GM19043 (cell line): Measurements from ENCODE around the gene FSD1L.
A peak's percentile ranks its signal among the peaks of the same experiment; 100 is the strongest.

Experiments
- ATAC-seq: cut with Tn5 transposase; IDR thresholded peaks from one replicate; pipeline ENCODE4 v1.9.1; 2021; ENCODE audit warnings: low read depth; ENCODE audit not compliant: unreplicated experiment

FSD1L gene

GRCh38 chr9:105447814-105448812 is at the start of gene FSD1L:
FSD1L (plus strand) TSS chr9:105448034; CDS start chr9:105448221, 187 bp downstream.
- peak; percentile 90 for ATAC-seq

GRCh38 chr9:105399117-105399516 is 48.7 kb upstream of the FSD1L start:
- ATAC-seq, result no peak

DNA sequence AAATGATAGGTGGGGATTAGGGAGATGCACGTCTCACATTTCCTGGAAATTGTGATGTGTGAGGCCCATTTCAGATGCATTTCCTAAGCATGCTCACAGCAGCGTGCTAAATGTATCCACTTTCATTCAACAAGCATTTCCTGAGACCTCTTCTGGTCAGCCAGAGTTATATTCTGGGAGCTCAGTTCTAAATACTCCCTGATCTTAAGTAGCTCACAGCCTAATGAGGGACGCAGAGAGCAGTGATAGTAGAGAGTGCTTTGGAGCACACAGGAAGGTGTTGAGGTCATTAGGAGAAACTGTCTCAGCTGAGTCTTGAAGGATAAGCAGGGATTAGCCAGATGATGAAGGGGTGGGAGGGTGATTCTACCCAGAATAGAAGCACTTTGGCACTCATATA is 46.2 kb upstream of the FSD1L start:
- no peak for ATAC-seq

- ATAC-seq, result no peak
Observed at GRCh38 chr9:105403552-105404248, 44.1 kb upstream of the FSD1L start.

DNA sequence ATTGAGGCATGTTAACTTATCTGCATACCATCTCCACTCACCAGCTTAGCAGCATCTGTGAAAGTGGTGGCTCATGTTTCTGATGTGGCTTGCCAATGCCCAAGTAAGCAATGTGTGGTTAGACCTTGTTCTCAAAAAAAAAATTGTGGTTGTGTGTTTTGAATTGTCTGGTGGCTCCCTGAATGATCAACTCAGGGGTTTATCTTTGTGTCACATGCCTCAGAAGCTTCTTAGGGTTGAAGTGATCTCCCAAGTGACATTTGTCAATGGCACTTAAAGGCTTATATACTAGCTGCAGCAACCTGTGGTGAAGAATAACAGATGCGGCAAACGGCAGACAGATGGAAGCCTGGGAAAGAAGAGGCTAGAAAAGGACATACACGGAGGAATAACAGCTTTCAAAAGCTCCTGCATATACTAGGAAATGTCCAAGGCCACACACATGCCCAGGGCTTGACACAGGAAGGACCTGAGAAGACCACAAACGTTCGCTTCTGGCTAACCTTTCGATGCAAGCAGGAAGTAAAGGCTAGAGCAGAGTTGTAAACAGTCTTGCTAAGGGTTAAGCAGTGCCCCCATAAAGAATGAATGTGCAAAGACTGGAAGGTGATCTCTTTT is 42.2 kb upstream of the FSD1L start:
- peak; percentile 89 for ATAC-seq

DNA sequence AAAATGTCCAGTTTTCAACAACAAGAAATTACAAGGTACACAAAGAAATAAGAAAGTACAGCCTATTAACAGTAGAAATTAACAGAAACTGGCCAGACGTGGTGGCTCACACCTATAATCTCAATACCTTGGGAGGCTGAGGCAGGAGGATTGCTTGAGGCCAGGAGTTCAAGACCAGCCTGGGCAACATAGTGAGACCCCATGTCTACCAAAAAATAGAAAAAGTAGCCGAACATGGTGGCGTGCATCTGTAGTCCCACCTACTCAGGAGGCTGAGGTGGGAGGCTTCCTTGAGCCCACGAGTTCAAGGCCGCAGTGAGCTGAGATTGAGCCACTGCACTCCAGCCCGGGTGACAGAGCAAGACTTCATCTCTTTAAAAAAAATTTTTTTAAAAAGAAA is 41.5 kb upstream of the FSD1L start:
- no peak for ATAC-seq

- no peak for ATAC-seq
Observed at GRCh38 chr9:105413525-105413924, 34.3 kb upstream of the FSD1L start.

DNA sequence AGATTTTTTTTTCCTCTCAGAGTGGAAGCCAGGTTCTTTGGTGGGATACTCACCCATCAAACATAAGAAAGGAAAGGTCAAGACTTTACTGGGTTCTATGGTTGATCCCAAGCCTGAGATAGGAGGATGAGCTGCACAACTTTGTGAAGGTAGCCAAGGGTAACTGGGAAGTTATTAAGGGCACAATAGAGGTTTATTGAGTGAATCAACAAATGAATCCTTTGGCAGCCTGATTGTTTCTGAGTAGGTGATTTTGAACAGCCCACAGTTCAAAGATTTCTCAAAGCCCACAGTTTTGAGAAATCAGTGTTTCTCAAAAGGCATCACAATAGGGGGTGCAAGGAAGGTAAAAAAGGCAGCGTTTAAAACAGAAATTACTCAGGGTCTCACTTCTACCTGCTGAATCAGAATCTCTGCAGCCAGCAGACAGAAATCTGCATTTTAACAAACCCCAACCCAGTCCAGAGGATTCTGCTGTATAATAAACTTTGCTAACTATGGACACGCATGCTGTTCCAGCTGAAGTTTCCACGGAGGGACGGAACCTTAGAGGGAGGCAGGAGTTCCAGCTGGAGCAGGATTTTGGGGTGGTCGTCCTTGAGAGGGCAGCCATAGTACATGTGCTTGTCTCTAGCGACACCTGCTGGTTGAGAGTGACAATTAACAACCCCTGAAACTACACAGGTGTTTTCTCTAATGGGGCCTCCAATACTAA is 32.7 kb upstream of the FSD1L start:
- peak; percentile 52 for ATAC-seq

DNA sequence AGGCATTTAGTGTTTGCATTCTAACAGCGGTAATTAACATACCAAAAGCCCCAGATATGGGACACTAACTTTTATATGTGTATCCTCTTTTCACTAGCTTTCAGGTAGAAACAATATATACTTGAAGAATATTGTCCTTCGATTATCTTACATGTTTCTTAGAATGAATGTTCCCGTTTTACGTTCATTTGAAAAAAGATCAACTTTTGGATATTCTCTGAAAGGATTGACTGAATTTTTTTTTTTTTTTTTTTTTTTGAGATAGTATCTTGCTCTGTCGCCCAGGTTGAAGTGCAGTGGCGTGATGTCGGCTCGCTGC is 32.2 kb upstream of the FSD1L start:
- no peak for ATAC-seq

DNA sequence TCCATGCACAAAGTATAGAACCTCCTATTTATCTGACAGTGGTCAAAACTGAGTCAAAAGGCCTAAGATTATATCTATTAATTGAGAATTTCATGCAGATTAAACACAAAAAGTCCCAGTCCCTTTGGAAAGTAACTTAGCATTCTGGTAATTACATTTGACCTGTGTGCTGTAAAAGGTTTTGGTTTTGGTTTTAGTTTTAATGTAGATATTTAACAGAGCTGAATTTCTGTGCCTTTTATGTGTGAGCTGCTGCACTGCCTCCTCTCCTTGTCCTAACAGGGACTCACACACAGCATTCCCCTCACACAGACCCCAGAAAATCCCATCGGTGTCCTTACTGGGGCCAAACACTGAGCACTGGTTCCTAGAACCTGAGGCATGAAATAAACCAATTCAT is 31.0 kb upstream of the FSD1L start:
- no peak for ATAC-seq

DNA sequence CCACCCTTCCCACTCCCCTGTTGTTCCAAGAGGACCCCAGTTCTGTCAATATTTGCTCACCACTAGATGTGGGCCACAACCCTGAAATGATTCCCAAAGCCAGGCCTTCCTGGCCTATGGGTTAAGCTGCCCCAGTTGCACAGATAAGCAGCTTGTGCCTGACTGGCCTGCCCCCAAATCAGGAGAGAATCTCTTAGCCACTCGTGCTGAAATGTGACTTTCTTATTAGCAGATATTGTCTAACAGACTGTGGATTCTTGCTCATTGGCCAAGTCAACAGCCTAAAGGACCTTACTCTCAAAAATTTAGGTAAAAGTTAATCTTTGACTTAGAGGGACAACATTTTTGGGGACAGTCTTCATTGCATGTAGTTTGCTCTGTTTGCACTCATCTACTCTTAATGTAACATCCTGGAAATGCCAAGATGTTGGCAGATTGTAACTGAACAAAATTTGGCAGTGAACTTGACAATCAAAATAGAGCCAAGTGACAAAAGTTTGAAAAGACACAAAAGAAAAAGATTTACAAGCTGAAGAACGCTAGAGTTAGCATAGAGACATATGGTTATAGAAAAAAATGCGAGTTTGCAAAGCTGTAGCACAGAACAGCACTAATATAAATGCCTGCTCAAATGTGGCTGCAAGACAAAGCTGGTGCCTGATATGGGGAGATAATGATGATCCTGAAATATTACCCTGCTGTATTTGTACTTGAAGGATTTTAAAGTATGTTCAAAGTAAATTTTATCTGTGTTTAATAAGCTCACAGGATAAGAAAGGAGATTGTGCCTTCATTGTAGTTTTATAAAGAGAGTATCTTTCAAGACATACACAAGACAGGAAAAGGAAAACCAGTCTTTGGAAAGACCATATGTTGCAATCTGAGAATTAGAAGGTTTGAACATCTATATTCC is 29.0 kb upstream of the FSD1L start:
- no peak for ATAC-seq

- ATAC-seq, result no peak
Observed at GRCh38 chr9:105419816-105420597, 27.8 kb upstream of the FSD1L start.

GRCh38 chr9:105421154-105421553 is 26.7 kb upstream of the FSD1L start:
- ATAC-seq, result no peak

- no peak for ATAC-seq
Observed at GRCh38 chr9:105421864-105422263, 26.0 kb upstream of the FSD1L start.

GRCh38 chr9:105425816-105426433 is 21.9 kb upstream of the FSD1L start:
- ATAC-seq, result peak; percentile 83

- no peak for ATAC-seq
Observed at GRCh38 chr9:105426657-105427056, 21.2 kb upstream of the FSD1L start.

DNA sequence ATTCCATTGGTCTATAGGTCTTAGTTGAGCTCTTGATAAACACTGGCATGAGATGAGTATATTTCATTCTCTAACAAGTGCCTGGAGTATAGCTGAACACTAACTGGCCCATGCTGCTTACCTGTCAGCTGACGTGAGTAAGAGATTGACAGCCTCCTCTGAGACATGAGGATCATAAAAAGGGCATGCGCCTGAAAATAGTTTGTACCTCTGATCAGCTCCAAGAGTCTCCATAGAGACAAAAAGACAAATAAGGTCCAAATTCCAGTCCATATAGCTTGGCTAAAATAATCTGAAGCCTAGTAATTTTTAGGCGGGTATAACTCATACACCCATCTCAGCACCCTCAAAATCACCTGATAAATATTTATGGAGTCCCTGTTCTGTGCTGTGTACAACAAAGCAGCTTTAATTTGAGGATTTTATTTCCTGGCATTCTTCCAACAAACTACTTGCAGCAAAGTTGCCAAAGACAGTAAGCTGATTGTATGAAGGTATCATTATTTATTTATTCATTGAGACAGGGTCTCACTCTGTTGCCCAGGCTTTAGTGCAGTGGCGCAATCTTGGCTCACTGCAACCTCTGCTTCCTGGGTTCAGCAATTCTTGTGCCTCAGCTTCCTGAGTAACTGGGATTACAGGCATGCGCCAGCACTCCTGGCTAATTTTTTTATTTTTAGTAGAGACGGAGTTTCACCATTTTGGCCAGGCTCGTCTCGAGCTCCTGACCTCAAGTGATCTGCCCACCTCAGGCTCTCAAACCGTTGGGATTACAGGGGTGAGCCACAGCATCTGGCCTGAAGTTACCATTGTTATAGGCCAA is 16.2 kb upstream of the FSD1L start:
- ATAC-seq, result no peak
